HG02798 (cell line): ENCODE results near the gene TMEM108.

ENCODE experiments used
- ATAC-seq: cut with Tn5 transposase; IDR thresholded peaks from one replicate; pipeline ENCODE4 v1.9.1; 2021; ENCODE audit warnings: mild to moderate bottlenecking; ENCODE audit not compliant: unreplicated experiment, poor library complexity

Gene TMEM108

GRCh38 chr3:133441867-133442270, 403.7 kb downstream of the TMEM108 start:
- ATAC-seq: peak; percentile 75

- no peak for ATAC-seq
Measured at GRCh38 chr3:133442518-133442917, 404.3 kb downstream of the TMEM108 start.

GRCh38 chr3:133443649-133444422, 405.6 kb downstream of the TMEM108 start:
- no peak for ATAC-seq

- no peak for ATAC-seq
Measured at GRCh38 chr3:133444423-133444774, 406.2 kb downstream of the TMEM108 start.

GRCh38 chr3:133445108-133445507, 406.9 kb downstream of the TMEM108 start:
- ATAC-seq: no peak
